Camera-type eye (tissue), 1 donor: Measurements from ENCODE around the gene AP3B1. TPM values are rescaled to one million over a fixed set of nuclear protein-coding genes. Genes with fewer than 3 reads are reported as not detected.

Experiments used
- total RNA-seq: library from RNA; depleted of rRNA; stranded (reverse); fragments of >200 nt; gene quantifications from one replicate; pipeline ENCODE4 v1.2.3, GENCODE V29; 2014

The AP3B1 gene
- 54.8 TPM for total RNA-seq

GRCh38 chr5:78294248-78295034 is at the start of gene AP3B1:
TSS of gene AP3B1 (minus strand) at chr5:78294698. CDS start at chr5:78294579, 119 bp downstream.

Other genes starting within 250 kb of the AP3B1 start
- gene SCAMP1, start 65.9 kb upstream of the AP3B1 start, total RNA-seq: 123 TPM